ENCODE results near the gene ACOX1.
A peak's percentile ranks its signal among the peaks of the same experiment; 100 is the strongest.

Gene ACOX1

GRCh38 chr17:75978938-75979704 is at the start of gene ACOX1, which contains the start of gene TEN1:
Gene ACOX1 (minus strand): TSS chr17:75979166. CDS start chr17:75979073, 93 bp downstream.
Gene TEN1 (plus strand): TSS chr17:75979240. CDS start chr17:75986193, 6,953 bp downstream.
- DNase-seq (ENCODE audit: low read depth in 2 of 3, low spot score in 1 of 3), result peak; percentile 92 to 96 (median 95)

DNA sequence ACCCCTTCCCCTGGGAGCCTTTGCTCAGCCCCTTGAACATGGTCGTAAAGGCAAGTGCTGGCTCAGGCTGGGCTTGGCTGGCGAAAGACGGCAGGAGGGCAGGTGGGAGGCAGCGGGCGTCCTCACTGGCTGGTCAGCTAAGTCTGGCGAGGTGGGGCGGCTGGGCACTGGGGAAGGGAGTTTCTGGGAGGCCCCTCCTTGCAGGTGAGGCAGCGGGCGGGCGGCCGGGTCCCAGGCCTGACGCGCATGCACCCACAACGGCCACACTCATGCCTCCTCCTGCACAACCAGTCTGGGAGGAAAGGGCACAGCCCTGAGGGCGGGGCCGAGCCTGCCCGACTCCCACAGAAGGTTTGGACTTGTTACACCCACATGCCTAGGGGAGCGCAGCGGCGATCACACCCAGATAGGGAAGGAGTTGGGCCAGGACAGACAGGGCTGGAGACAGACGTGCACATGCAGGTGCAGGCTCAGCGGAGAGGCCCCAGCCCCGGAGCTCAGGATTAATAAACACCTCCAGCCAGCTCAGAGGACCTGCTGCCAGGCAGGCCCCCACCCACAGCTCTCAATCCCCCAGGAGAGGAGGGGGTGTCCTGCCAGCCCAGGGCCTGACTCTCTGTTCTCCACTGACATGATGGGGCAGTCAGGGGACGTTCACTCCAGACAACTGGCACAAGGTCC is 48.3 kb upstream of the ACOX1 start, which contains the start of gene EVPL:
EVPL (minus strand) TSS at position 148 of the 681 bp plus-strand sequence; CDS start at position 40, 108 bp downstream.
- DNase-seq (ENCODE audit: low read depth in 2 of 3, low spot score in 1 of 3), result no peak

- DNase-seq (ENCODE audit: low read depth in 2 of 3, low spot score in 1 of 3), result no peak
Observed at GRCh38 chr17:76026714-76027158, 47.8 kb upstream of the ACOX1 start.

GRCh38 chr17:76025294-76025693 is 46.3 kb upstream of the ACOX1 start:
- no peak for DNase-seq (ENCODE audit: low read depth in 2 of 3, low spot score in 1 of 3)

- no peak for DNase-seq (ENCODE audit: low read depth in 2 of 3, low spot score in 1 of 3)
Observed at GRCh38 chr17:76024353-76024752, 45.4 kb upstream of the ACOX1 start.

- DNase-seq (ENCODE audit: low read depth in 2 of 3, low spot score in 1 of 3), result no peak
Observed at GRCh38 chr17:76023900-76024237, 44.9 kb upstream of the ACOX1 start.

DNA sequence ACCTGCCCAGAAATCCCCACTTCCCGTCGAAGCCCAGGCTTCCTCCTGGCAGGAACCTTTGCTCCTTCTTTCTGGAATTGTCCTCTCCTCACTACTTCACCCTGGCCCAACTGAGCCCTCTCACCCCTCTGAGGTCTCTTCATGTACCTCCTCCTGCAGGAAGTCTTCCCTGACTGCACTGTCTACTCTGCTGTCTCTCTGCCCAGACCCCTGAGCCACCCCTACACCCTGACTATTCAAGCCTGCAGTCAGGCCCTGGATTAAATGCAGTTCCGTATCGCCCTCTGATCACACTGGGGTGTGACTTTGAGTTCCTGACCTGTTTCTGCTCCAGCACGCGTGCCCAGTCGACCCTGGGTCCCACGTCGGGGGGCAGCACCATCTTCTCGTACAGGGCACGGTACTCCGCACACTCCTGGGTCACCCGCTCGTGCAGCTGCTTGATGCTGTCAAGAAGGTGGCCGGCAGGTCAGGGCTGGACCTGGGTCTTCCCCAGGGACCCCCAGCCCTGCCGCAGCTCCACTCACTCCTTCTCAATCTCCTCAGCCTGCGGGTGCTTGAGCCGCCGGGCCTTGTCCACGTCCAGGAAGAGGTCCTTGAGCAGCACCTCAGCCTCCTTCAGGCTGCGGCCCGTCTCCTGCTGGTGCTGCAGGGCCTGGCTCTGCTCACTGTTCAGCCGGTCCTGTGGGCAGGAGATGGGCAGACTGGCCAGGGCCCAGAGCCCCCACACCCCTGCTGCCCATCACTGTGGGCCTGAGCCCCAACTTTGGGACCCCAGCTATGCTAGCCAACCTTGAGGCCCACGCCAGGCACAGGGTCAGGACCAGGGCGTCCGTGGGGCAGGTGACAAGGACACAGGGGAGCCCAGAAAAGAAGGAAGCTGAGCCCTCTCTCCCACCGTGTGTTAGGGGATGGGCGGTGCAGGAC is 44.3 kb upstream of the ACOX1 start:
- DNase-seq (ENCODE audit: low read depth in 2 of 3, low spot score in 1 of 3), result no peak

DNA sequence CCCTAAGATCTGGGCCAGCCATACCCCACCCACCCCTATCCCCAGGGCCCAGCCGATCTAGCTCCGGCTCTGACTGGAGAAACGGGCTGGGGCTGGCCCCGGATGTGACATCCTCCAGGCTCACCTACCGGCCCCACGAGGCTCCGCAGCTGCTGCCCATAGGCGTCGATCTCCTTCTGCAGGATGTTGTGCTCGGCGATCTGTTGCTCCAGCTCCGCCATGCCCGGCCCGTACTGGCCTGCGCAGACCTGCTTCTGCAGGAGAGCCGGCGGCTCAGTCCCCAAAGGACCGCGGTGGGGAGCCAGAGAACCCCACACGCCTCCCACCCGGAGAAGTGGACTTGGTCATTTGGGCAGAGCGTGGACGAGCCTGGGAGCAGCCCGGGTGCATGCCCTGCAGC is 43.3 kb upstream of the ACOX1 start:
- DNase-seq (ENCODE audit: low read depth in 2 of 3, low spot score in 1 of 3), result no peak

DNA sequence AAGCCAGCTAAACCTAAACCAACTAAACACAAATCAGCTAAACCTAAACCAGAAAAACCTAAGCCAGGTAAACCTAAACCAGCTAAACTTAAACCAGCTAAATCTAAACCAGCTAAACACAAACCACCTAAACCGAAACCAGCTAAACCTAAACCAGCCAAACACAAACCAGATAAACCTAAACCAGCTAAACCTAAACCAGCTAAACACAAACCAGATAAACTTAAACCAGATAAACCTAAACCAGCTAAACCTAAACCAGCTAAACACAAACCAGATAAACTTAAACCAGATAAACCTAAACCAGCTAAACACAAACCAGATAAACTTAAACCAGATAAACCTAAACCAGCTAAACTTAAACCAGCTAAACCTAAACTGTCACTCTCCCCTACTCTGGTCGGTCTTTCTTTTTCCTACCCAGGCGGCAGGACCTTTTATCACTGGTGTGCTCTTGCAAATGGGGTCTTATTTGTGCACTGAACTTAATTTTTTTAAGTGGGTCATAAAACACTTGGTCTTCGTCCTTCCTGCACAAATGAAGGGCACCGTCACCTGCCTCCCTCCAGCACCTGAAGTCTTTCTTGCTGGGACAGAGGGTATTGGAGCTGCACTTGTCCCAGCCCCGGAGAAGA is 41.0 kb upstream of the ACOX1 start:
- no peak for DNase-seq (ENCODE audit: low read depth in 2 of 3, low spot score in 1 of 3)

DNA sequence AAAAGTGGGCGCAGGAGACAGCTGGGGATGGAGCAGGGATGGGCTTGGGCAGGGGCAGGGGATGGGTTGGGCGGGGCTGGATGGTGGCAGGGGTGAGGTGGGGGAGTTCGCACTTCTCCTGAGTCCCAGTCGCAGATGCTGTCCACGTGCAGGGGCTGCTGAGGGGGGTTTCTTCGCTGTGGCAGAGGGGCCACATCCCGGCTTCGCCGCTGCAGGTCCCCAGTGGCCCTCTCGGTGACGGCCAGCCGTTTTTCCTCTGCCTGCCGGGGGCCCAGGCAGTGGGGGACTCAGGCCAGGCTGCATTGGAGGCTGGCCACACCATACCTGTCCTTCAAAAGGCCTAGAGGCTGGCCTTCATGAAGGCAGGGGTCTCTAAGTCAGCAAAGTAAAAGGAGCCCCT is 39.8 kb upstream of the ACOX1 start:
- no peak for DNase-seq (ENCODE audit: low read depth in 2 of 3, low spot score in 1 of 3)

DNA sequence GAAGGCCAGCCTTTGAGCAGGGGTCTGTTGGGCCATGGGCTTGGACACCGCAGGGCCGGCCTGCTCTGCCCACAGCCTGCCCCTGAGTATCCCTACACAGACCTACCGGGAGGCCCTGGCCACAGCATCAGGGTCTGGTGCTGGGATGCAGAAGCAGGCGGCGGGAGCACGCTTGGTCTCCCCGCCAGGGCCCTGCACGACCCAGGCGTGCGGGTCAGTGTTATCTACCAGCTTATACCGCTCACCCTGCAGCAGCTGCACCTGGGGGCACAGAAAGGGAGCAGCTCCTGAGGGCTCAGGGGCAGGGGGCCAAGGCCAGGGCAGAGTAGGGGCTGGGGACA is 39.3 kb upstream of the ACOX1 start:
- no peak for DNase-seq (ENCODE audit: low read depth in 2 of 3, low spot score in 1 of 3)

DNA sequence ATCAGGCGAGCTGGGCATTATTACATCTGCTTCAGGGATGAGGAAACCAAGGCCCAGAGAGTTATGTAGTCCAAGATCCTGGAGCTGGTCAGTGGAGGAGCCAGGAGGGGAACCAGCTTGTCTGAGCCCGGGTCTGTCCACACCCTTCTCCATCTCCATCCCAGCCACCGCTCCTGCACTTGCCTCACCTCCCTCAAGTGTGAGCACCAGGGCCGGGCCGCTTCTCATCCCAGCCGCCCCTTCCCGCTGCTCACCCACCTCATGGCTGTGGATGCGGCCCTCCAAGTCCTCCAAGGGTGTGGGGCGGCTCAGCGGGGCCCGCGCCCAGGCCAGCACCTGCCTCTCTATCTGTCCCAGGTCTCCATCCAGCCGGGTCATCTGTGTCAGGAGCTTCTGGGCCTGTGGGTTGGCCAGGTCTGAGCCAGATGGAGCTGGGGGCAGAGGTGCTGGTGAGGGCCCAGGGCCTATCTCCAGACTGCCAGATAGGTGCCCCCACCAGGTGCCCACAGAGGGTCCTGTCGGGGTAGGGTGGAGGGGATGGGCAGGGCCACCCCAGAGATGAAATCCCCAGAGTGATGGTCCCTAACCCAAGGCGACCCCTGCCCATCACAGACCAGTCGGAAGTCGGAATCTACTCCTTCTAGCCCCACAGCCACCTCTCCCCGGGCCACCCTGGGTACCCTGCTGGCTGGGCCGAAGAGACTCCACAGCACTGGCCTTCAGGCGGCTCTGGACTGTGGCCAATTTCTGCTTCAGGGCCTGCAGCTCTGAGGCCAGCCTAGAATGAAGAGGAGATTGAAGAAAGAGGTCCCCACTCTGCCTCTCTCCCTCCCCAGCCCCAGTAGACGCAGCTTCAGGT is 38.7 kb upstream of the ACOX1 start:
- DNase-seq (ENCODE audit: low read depth in 2 of 3, low spot score in 1 of 3), result no peak

- DNase-seq (ENCODE audit: low read depth in 2 of 3, low spot score in 1 of 3), result no peak
Observed at GRCh38 chr17:76014925-76015261, 35.9 kb upstream of the ACOX1 start.

- peak; percentile 65 to 71 (median 71) for DNase-seq (ENCODE audit: low read depth in 2 of 3, low spot score in 1 of 3)
Observed at GRCh38 chr17:76014100-76014924, 35.3 kb upstream of the ACOX1 start.

- no peak for DNase-seq (ENCODE audit: low read depth in 2 of 3, low spot score in 1 of 3)
Observed at GRCh38 chr17:76013377-76013932, 34.5 kb upstream of the ACOX1 start.

DNA sequence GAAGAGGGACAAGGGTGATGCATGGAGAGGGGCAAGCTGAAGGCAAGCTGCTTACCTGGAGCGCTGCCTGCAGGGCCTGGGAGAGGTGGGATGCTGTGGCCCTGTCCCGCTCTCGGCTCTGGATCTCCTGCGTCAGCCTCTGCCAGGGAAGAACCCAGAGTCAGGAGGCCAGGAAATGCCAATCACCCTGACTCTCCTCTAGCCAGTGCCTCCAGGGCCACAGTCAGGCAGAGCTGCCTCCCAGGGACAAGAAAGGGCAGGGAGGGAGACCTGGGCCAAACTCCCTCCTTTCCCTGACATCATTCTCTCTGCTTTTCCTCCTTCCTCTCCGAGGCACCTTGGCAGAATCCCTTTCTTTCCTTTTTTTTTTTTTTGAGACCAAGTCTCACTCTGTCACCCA is 33.0 kb upstream of the ACOX1 start:
- no peak for DNase-seq (ENCODE audit: low read depth in 2 of 3, low spot score in 1 of 3)

DNA sequence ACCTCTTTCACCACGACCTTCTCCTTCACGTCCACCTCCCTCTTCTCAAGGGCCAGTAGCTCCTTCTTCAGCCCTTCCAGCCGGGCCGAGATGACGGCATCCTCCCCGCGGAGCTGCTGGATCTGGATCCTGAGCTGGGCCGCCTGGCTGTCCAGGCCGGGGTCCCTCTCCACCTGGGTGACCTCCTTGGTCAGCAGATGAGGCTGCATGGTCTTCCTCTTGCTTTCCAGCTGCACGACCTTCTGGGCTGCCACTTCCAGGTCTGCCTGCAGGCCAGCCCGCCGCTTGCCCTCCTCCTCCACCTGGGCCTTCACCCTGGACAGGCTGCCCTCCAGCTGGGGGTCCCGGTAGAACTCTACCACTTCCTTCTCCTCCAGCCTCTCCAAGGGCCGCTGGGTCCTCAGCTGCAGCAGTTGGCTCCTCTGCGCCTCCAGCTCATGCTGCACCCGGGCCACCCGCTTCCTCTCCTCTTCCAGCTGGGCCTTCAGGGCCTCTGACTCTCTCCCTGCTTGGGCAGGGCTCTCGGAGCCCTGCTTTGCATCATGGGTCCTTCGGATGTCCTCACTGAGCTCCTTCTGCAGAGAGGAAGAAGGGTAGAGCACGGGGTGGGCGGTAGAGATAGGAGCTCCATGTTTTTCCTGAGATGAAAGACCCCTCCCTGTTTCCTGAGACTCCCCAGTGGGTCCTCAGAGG is 31.1 kb upstream of the ACOX1 start:
- DNase-seq (ENCODE audit: low read depth in 2 of 3, low spot score in 1 of 3), result no peak

DNA sequence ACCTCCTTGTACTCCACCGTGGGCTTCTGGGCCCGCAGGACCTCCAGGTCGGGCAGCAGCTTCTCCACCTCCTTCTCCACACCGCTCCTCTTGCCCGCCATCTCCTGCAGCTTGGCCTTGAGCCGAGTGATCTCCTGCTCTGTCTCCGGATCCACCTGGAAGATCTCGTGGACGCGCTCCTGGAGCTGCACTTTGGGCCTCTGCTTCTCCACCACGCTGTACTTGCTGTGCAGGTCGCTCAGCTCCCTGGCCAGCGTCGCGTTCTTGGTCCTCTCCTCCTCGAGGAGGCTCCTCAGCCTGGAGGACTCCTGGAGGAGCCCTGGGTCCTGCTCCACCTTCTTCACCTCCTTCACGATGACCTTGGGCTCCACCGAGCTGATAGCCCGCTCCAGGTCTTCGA is 30.5 kb upstream of the ACOX1 start:
- no peak for DNase-seq (ENCODE audit: low read depth in 2 of 3, low spot score in 1 of 3)
